ENCODE results near the gene HUWE1.
"Not testable (repeated sequence)": the region's sequence is repeated elsewhere in the genome, so short reads cannot be mapped to it uniquely, and the experiment has no call there.

HUWE1 gene

GRCh38 chrX:53616946-53617345 lies 69.6 kb downstream of the HUWE1 start:
- no peak for DNase-seq

DNA sequence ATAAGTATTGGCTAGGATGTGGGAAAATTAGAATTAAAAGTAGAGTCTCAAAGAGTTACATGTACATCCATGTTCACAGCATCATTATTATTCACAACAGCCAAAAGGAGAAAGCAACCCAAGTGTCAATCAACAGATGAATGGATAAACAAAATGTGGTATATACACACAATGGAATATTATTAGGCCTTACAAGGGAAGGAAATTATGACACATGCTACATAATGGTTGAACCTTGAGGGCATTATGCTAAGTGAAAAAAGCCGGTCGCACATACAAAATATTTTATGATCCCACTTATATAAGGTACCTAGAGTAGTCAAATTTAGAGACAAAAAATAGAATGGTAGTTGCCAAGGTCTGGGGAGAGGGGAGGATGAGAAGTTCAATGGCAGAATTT lies 80.1 kb downstream of the HUWE1 start:
- DNase-seq = no peak

DNA sequence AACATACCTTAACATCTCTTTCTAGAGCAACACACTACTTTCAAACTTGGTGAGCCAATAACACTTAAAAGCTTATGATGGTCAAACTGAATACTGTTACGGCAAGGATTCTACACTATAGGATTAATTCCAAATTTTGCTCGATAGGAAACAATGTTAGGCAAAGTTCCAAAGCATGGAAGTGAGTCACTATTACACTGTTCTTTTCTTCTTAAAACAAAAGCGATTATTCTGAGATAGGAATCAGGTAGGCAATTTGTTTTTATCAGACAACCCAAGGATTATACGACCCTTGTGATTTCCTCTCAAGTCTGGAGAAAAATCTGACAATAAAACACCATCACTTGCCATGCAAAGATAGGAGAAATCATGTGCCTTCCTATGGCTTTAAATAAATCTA lies 81.5 kb downstream of the HUWE1 start:
- no peak for DNase-seq

DNA sequence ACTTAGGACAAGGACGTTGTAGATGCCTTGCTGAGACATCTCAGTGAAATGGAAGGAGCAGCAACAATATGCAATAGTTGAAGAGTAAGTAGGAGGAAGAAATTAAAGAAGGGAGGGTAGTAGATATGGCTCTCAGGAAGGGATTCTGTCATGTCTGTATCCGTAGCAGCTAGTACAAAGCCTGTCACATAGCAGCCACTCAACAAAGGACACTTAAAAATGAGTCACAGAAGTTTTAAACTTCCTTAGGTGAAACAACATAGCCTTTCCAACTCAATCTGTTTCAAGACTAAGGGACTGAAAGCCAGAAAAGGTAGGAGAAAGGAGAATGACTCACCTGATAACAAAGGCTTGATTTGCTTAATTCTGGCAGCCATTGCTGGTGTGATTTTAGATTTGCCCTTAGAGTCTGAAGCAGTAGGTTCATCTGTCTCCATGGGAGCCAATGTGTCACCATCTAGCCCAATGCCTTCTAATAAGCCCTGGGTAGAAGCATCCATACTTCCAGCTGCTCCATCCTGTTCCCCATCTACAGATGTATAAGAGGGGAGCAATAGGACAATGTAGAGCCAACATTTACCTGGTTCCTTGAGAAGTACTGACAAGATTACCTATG lies 86.6 kb downstream of the HUWE1 start:
- no peak for DNase-seq

DNA sequence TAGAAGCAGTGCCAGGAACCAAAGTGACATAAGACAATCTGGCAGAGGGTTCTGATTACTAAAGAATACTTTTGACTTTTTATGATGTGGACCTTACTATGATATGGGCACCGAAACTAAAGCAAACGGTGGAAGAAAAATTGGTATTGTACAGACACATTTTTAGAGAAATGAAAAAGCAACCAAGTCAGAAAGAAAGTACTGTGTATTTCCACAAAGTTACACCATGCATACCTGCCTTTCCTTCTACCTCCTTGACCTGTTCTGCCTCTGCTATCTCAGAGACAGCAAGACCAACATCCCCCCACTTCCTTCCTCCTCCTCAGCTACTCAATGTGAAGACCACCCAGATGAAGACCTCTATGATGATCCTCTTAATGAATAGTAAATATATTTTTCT lies 88.3 kb downstream of the HUWE1 start:
- DNase-seq = no peak

- DNase-seq = no peak
Observed at GRCh38 chrX:53595266-53595810, 91.2 kb downstream of the HUWE1 start.

- no peak for DNase-seq
Observed at GRCh38 chrX:53594354-53594753, 92.2 kb downstream of the HUWE1 start.

DNA sequence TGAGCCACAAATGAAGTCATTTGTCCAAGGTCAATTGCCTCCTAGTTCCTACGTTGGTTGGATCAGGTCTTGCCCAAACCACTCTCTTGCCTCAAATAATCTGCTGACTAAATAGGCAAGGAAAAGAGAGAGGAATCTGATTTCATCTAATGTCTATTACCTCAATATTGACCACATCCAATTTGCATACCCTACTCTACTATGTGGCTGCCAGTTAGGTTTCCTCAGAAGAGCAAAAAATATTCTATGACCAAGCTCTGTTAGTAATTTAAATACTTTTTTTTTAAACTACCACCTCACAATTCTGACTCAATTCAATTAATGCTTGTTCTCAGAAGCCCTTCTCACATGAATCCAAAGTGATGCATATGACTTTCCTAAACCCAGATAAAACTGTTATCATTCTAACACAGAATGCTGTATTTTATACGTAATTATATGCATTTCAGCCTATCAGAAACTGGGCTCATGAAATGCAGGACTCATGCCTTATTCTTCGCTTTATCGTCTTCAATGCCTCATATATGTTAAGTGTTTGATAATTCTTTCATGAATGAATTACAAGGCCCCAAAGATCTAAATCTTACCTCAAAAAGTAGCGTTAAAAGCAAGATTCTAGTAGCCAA lies 98.6 kb downstream of the HUWE1 start:
- peak in 1 of 5 experiments; percentile 53 for DNase-seq

- DNase-seq = no peak
Observed at GRCh38 chrX:53584891-53585290, 101.6 kb downstream of the HUWE1 start.

GRCh38 chrX:53583571-53583970 lies 102.9 kb downstream of the HUWE1 start:
- no peak for DNase-seq

GRCh38 chrX:53580742-53581504 lies 105.6 kb downstream of the HUWE1 start:
- no peak for DNase-seq

DNA sequence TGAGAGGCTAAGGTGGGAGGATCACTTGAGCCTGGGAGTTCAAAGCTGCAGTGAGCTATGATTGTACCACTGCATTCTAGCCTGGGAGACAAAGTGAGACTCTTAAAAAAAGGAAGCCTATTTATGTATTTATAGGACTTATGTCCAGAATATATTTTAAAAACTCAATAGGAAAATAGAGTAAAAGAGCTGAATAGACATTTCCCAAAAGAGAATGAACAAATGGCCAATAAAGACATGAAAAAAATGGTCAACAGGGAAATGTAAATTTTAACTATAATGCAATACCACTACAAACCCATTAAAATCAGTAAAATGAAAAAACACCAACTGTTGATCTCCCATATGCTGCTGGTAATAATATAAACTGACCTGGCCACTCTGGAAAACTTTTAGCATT lies 115.0 kb downstream of the HUWE1 start:
- DNase-seq = no peak

DNA sequence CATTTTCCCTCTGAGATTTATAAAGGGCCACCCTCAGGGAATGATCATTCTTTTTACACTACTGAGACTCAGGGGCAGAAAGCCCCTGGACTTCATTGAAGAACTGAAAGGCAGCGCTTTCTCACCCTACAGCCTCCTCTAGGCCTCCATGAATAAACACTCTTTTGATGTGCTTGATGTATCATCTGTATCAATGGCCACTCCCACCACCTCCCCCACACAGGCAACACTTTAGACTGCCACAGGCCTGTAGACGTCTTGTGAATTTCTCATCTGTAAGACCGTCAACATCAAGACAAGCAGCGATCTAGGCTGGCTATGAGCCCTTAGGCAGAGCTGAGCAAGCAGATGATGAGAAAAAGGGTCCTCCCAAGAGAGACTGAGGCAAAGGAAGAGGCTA lies 123.2 kb downstream of the HUWE1 start:
- DNase-seq = no peak

GRCh38 chrX:53561912-53562311 lies 124.6 kb downstream of the HUWE1 start:
- DNase-seq = no peak

DNA sequence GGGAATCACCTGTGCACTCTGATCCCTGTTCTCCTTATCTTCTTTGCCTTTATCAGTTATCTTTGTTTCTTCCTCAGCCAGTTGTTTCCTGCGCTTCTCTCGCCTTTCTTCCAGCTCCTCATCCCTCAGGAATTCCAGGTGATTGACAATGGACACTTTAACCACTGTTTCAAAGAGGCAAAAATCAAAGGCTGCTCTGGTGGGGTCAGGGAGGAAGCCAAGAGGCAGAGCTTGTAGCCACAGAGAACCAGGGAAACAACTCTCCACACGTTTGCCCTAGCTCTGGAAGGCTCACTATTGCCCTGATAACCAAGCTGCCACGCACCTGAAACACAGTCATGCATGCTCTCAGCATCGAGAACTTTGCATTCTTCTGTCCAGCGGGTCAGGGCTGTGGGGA lies 127.9 kb downstream of the HUWE1 start:
- DNase-seq = no peak

GRCh38 chrX:53556868-53557267 lies 129.7 kb downstream of the HUWE1 start:
- DNase-seq = no peak

- DNase-seq = no peak
Observed at GRCh38 chrX:53550756-53551463, 135.6 kb downstream of the HUWE1 start.

GRCh38 chrX:53547668-53548067 lies 138.9 kb downstream of the HUWE1 start:
- peak in 1 of 5 experiments; percentile 36 for DNase-seq

DNA sequence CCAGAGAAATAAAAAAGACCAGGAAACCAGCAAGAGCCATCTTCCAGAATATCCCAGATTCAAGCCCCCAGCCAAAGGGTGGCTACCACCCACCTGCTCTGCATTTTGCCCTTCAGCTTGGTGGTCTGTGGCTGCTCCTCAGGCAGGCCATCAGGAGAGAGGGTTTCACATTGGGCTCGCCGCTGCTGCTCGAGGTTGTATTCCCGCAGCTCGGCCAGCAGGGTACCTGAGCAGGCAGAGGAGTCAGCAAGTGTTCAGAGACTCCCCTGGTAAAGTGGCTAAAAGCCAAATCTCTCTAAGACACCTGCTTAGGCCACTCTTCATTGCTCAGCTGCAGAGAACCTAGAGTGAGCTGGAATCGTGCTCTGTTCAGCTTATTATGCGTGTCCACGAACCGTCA lies 141.6 kb downstream of the HUWE1 start:
- no peak for DNase-seq

GRCh38 chrX:53538781-53539180 lies 147.7 kb downstream of the HUWE1 start:
- DNase-seq = no peak

DNA sequence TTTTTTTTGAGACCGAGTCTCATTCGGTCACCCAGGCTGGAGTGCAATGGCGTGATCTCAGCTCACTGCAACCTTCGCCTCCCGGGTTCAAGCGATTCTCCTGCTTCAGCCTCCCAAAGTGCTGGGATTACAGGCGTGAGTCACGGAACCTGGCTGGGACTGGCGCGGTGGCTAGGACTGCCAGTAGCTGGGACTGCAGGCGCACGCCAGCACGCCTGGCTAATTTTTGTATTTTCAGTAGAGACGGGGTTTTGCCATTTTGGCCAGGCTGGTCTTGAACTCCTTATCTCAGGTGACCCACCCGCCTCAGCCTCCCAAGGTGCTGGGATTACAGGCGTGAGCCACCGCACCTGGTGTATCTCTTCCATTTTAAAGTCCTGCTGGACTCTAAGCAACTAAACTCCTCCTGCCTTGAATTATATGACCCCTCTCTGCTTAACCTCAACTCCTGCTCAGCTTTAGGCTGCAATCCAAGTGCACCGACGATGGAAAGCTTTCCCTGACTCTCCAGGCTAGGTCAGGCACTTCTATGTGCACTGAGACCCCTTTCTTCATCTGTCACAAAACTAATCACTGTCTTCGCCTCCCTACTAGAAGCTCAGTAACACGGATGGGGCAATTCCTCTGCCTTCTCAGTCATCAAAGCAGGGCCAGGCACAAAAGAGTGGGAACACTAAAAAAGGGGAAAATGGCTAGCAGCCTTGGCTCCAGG lies 155.1 kb downstream of the HUWE1 start:
- DNase-seq = not testable (repeated sequence)

DNA sequence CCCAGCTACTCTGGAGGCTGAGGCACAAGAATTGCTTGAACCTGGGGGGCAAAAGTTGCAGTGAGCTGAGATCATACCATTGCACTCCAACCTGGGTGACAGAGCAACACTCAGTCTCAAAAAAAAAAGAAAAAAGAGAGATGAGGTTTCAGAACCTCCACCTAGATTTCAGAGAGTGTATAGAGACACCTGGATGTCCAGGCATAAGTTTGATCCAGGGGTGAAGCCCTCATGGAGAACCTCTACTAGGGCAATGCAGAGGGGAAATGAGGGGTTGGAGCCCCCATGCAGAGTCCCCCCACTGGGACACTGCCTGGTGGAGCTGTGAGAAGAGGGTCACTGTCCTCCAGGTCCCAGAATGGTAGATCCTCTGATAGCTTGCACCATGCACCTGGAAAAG lies 159.5 kb downstream of the HUWE1 start:
- DNase-seq = no peak

DNA sequence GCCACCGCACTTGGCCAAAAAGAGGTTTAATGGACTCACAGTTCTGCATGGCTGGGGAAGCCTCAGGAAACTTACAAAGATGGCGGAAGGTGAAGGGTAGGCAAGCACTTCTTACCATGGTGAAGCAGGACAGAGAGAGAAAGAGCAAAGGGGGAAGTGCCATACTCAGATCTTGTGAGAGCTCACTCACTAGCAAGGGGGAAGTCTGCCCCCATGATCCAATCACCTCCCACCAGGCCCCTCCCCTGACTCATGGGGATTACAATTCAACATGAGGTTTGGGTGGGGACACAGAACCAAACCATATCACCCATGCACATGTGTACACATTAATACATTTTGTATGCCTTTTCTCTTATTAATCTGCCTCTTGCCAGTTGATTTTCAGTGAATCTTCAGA lies 175.2 kb downstream of the HUWE1 start:
- DNase-seq = no peak

Data from T-helper 2 cell (primary cell).